Ecto neural progenitor cell (in vitro differentiated cells): ENCODE results near the gene NTM.
"Not testable (repeated sequence)": the region's sequence is repeated elsewhere in the genome, so short reads cannot be mapped to it uniquely, and the experiment has no call there.

Experiments used
- DNase-seq: peaks from one replicate; pipeline ENCODE4 v3.0.0-alpha.2; 2018; ENCODE audit warnings: low spot score

Gene NTM

GRCh38 chr11:132047167-132047566 is 676.8 kb downstream of the NTM start:
- no peak for DNase-seq

GRCh38 chr11:132048040-132048439 is 677.6 kb downstream of the NTM start:
- no peak for DNase-seq

- DNase-seq: no peak
These were observed 678.8 kb downstream of the NTM start for GRCh38 chr11:132049205-132049604.

GRCh38 chr11:132050049-132050448 is 679.6 kb downstream of the NTM start:
- no peak for DNase-seq

- no peak for DNase-seq
These were observed 680.3 kb downstream of the NTM start for GRCh38 chr11:132050577-132051165.

GRCh38 chr11:132051704-132052103 is 681.3 kb downstream of the NTM start:
- no peak for DNase-seq

GRCh38 chr11:132052342-132052741 is 681.9 kb downstream of the NTM start:
- no peak for DNase-seq

GRCh38 chr11:132052904-132053303 is 682.5 kb downstream of the NTM start:
- DNase-seq: no peak

- no peak for DNase-seq
These were observed 684.4 kb downstream of the NTM start for GRCh38 chr11:132054822-132055221.

- DNase-seq: no peak
These were observed 684.9 kb downstream of the NTM start for GRCh38 chr11:132055296-132055695.

- DNase-seq: no peak
These were observed 686.3 kb downstream of the NTM start for GRCh38 chr11:132056689-132057088.

GRCh38 chr11:132057266-132057665 is 686.9 kb downstream of the NTM start:
- DNase-seq: no peak

- DNase-seq: no peak
These were observed 687.9 kb downstream of the NTM start for GRCh38 chr11:132058211-132058772.

GRCh38 chr11:132060567-132060966 is 690.2 kb downstream of the NTM start:
- no peak for DNase-seq

- no peak for DNase-seq
These were observed 691.6 kb downstream of the NTM start for GRCh38 chr11:132062031-132062430.

GRCh38 chr11:132062541-132062940 is 692.1 kb downstream of the NTM start:
- DNase-seq: no peak

- DNase-seq: no peak
These were observed 694.7 kb downstream of the NTM start for GRCh38 chr11:132064987-132065620.

- no peak for DNase-seq
These were observed 698.1 kb downstream of the NTM start for GRCh38 chr11:132068556-132068955.

GRCh38 chr11:132069593-132069992 is 699.2 kb downstream of the NTM start:
- DNase-seq: not testable (repeated sequence)

GRCh38 chr11:132070907-132071306 is 700.5 kb downstream of the NTM start:
- not testable (repeated sequence) for DNase-seq

- DNase-seq: no peak
These were observed 701.8 kb downstream of the NTM start for GRCh38 chr11:132072044-132072857.

- DNase-seq: no peak
These were observed 702.4 kb downstream of the NTM start for GRCh38 chr11:132072858-132073211.

- DNase-seq: no peak
These were observed 703.4 kb downstream of the NTM start for GRCh38 chr11:132073787-132074186.
